ENCODE measurements around the gene FOXQ1.

DNA sequence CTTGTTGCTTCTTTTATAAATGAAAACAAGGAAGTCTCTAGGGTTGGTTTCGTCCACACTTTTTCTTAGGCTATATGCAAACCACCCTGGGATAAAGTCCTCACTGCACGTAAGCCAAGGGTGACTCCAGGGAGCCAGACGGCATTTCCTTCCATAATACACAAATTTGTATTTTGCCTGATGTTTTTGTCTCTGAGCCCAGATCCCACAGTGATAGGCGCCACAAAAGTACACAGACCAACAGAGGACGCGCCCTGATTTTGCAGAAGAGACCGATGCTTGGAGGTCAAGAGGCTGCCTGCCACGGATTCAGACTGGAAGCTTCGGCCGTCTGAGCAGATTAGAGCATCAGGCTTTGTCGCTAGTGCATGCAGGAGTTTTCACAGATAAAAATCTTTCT lies 22.8 kb downstream of the FOXQ1 start:
- TF ChIP-seq, protein P1, sequence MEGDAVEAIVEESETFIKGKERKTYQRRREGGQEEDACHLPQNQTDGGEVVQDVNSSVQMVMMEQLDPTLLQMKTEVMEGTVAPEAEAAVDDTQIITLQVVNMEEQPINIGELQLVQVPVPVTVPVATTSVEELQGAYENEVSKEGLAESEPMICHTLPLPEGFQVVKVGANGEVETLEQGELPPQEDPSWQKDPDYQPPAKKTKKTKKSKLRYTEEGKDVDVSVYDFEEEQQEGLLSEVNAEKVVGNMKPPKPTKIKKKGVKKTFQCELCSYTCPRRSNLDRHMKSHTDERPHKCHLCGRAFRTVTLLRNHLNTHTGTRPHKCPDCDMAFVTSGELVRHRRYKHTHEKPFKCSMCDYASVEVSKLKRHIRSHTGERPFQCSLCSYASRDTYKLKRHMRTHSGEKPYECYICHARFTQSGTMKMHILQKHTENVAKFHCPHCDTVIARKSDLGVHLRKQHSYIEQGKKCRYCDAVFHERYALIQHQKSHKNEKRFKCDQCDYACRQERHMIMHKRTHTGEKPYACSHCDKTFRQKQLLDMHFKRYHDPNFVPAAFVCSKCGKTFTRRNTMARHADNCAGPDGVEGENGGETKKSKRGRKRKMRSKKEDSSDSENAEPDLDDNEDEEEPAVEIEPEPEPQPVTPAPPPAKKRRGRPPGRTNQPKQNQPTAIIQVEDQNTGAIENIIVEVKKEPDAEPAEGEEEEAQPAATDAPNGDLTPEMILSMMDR (IDR thresholded peaks at IDR 0.05): no peak
- TF ChIP-seq, protein P2, sequence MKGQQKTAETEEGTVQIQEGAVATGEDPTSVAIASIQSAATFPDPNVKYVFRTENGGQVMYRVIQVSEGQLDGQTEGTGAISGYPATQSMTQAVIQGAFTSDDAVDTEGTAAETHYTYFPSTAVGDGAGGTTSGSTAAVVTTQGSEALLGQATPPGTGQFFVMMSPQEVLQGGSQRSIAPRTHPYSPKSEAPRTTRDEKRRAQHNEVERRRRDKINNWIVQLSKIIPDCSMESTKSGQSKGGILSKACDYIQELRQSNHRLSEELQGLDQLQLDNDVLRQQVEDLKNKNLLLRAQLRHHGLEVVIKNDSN (IDR thresholded peaks at IDR 0.05; ENCODE audit: borderline replicate concordance, low read depth): no peak
- no peak for TF ChIP-seq EZH2phosphoT487 (IDR thresholded peaks at IDR 0.05; ENCODE audit: borderline replicate concordance, low read depth)
- TF ChIP-seq TAF1 (IDR thresholded peaks at IDR 0.05; ENCODE audit: borderline replicate concordance, low read depth, low read length): no peak
- TF ChIP-seq, protein P3, sequence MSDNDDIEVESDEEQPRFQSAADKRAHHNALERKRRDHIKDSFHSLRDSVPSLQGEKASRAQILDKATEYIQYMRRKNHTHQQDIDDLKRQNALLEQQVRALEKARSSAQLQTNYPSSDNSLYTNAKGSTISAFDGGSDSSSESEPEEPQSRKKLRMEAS (IDR thresholded peaks at IDR 0.05; ENCODE audit: low read depth): no peak
- TF ChIP-seq CHD2 (IDR thresholded peaks at IDR 0.05; ENCODE audit: low read length, partially characterized antibody): no peak

All from SK-N-SH (cell line).